MM.1S (cell line): ENCODE results near the gene PRAMEF14.
"Not testable (repeated sequence)": the region's sequence is repeated elsewhere in the genome, so short reads cannot be mapped to it uniquely, and the experiment has no call there.

Experiments
- CTCF ChIP-seq: fragments of 300-600 bp; sonication (generic); IDR thresholded peaks from 2 replicates; pipeline ENCODE4 v1.5.1; 2016; ENCODE audit warnings: antibody characterized with exemption, low read length, mixed read lengths
- EZH2 ChIP-seq: fragments of 300-600 bp; sonication (generic); optimal IDR thresholded peaks from 2 replicates; pipeline ENCODE3; 2017; ENCODE audit warnings: low read depth, mild to moderate bottlenecking, antibody characterized with exemption, low read length, mixed read lengths
- EZH2phosphoT487 ChIP-seq: fragments of 300-600 bp; sonication (generic); IDR thresholded peaks from 2 replicates; pipeline ENCODE4 v1.6.1; 2018; ENCODE audit warnings: antibody characterized with exemption, low read length

GRCh38 chr1:13364928-13365327 is 18.0 kb upstream of the PRAMEF14 start:
- TF ChIP-seq CTCF, EZH2phosphoT487, EZH2: not testable (repeated sequence)
